Measurements from ENCODE around the gene POLR3F.
"Not testable (repeated sequence)": the region's sequence is repeated elsewhere in the genome, so short reads cannot be mapped to it uniquely, and the experiment has no call there.

The POLR3F gene

DNA sequence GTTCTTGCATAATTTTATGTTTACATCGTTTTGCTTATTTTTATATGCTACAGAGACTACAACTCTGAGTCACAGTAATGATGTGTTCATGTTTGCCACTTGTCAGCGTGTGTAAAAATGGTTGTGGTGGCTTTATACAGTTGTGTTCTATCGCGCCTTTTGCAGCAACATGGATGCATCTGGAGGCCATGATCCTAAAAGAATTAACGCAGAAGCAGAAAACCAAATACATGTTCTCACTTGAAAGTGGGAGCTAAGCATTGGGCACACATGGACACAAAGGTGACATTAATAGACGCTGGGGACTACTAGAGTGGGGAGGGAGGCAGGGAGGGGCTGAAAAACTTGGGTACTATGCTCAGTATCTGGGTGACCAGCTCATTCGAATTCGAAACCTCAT is 39.6 kb downstream of the POLR3F start:
- no peak for DNase-seq (ENCODE audit: low spot score)

GRCh38 chr20:18507218-18508191 is 40.3 kb downstream of the POLR3F start, which contains the start of gene SEC23B:
TSS of gene SEC23B (plus strand) at chr20:18507940. CDS start at chr20:18510836, 2,896 bp downstream.
- DNase-seq (ENCODE audit: low spot score) = peak; percentile 97

DNA sequence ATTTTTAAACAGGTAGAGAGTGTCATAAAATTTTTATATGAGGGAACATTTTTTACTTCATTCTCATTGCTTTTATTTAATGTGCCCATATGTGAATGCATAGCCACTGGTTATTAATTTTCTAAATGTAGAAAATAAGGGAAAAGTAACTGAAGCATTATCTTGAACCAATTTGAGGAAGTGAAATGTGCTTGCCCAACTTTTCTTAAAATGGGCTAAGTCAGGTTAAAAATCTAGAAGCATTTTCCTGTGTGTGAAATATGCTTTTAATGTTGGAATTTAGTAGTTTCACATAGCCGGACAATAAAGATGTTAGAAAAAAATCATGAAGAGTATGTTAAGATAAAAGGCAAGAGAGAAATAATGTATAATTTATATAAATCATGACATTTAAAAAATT is 44.4 kb downstream of the POLR3F start:
- DNase-seq (ENCODE audit: low spot score) = no peak

GRCh38 chr20:18513208-18513607 is 46.0 kb downstream of the POLR3F start:
- no peak for DNase-seq (ENCODE audit: low spot score)

GRCh38 chr20:18514127-18514526 is 46.9 kb downstream of the POLR3F start:
- DNase-seq (ENCODE audit: low spot score) = no peak

- no peak for DNase-seq (ENCODE audit: low spot score)
These were observed 48.8 kb downstream of the POLR3F start for GRCh38 chr20:18515973-18516372.

GRCh38 chr20:18522066-18522465 is 54.9 kb downstream of the POLR3F start:
- not testable (repeated sequence) for DNase-seq (ENCODE audit: low spot score)

DNA sequence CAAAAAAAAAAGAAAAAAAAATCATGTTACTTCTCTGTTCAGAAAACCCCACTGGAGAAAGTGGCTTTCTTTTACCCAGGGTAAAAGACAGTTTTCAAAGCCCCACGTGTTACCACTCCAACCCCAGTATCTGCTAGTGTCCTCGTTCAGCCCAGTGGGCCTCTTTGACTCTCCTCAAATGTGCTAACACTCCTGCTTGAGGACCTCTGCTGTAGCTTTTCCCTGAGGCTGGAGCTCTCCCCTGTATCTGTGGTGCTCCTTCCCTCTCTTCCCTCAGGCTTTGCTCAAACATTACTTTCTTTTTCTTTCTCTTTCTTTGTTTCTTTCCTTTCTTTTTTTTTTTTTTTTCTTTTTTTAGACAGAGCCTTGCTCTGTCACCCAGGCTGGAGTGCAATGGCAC is 55.9 kb downstream of the POLR3F start:
- no peak for DNase-seq (ENCODE audit: low spot score)

DNA sequence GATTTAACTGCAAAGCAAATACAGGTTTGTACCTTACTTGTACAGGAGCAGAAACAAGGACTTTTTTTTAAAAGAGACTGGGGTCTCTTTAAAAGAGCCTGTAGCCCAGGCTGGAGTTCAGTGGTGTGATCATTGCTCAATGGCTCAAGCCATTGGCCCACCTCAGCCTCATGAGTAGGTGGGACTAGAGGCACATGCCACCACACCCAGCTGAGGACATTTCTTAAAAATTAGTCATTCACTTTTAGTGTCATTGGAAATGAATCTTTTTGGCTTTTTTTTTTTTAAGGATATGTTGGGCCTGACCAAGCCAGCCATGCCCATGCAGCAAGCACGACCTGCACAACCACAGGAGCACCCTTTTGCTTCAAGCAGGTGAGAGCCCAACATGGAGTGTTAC is 57.5 kb downstream of the POLR3F start:
- no peak for DNase-seq (ENCODE audit: low spot score)

DNA sequence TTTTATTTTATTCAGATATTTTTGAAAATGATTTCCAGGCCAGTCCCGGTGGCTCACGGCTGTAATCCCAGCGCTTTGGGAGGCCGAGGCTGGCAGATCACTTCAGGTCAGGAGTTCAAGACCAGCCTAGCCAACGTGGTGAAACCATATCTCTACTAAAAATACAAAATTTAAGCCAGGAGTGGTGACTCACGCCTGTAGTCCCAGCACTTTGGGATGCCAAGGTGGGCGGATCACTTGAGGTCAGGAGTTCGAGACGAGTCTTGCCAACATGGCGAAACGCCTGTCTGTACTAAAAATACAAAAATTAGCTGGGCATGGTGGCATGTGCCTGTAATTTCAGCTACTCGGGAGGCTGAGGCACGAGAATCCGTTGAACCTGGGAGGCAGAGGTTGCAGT is 59.6 kb downstream of the POLR3F start:
- DNase-seq (ENCODE audit: low spot score) = not testable (repeated sequence)

GRCh38 chr20:18527339-18527738 is 60.1 kb downstream of the POLR3F start:
- DNase-seq (ENCODE audit: low spot score) = no peak

- DNase-seq (ENCODE audit: low spot score) = no peak
These were observed 60.6 kb downstream of the POLR3F start for GRCh38 chr20:18527836-18528235.

DNA sequence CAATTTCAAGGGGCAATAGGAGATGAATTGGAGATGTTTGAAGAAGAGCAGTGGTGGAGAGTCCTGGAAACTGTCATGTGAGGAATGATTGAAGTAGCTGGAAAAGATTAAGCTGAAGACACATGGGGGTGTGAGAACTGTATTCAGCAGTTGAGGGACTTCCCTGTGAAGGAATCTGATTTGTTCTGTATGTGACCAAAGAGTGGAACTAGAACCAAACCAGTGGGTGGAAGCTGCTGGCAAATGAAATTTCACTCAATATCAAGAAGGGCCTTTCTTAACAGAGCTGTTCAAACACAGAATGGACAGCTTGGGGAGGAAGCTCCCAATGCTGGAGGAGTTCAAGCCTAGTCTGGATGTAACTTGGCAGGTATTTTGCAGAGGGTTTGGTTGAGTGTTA is 61.9 kb downstream of the POLR3F start:
- DNase-seq (ENCODE audit: low spot score) = no peak

DNA sequence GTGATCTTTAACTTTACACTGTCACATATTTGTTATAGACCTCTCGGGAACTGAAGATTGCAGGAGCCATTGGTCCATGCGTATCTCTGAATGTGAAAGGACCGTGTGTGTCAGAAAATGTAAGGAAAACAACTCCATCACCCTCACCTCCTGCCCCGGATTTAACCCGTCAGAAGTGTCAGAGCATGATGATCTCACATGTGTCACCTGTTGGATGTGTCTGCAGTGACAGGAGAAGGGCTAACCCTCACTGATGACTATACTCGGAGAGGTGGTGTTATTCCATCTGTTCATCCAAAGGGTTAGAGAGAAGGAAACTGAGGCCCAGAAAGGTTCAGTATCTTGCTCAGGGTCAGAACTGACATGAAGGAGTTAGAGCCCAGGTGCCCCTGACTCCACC is 65.4 kb downstream of the POLR3F start:
- no peak for DNase-seq (ENCODE audit: low spot score)

DNA sequence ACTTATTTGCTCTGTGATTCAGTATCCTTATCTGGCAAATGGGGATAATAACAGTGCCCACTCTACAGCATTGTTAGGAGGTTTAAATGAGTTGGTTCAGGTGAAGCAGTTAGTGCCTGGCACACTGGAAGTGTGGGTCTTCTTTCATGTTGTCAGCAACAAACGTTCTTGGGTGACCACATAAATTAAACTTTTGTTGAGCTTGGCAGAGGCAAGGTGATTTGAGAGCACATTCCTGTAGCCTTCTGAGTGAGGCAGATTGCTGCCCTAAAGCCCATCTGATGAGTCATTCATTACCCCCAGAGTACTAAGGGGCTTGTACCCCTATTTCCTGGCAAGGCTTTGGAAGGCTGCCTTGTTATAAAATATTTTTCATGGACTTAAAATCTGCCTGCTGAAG is 66.3 kb downstream of the POLR3F start:
- no peak for DNase-seq (ENCODE audit: low spot score)

DNA sequence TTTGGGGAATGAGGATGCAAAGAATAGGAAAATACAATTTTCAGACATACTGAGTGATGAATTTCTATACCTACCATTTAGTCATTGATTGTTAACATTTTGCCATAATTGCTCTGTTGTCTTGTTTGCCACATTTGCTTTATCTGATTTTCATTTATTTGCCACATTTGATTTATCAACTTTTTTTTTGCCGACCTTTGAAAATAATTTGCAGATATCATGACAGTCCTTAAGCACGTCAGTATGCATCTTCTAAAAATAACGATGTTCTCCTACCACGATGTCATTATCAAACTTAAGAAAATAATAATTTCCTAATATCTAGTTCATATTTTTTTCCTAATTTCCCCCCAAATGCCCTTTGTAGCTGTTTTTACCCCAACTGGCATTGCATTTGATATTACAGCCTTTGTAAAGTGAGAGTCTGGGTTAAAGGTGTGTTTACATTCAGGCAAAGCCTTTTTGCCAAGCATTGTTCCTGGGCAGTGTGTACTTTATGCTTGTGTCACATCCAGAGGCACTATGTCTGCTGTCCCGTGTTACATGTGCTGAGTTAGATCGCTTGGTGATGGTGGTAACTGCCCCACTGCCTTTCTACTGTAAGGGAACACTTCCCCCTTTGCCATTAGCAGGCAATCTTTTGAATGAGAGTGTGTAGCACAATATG is 66.9 kb downstream of the POLR3F start:
- no peak for DNase-seq (ENCODE audit: low spot score)
